CD14-positive monocyte (primary cell): ENCODE results near the gene SLC25A28. TPM values are rescaled to one million over a fixed set of nuclear protein-coding genes. Genes with fewer than 3 reads are reported as not detected.

Source experiments
- DNase-seq, 3 donors: peaks; one replicate each; pipeline ENCODE4 v3.0.0-alpha.2; 2011 to 2022
- H2AFZ ChIP-seq: 2 replicates; pipeline ENCODE4 v1.6.0; 2012; ENCODE audit warnings: mild to moderate bottlenecking, low read depth, low read length, inconsistent platforms; ENCODE audit not compliant: insufficient read depth, poor library complexity, severe bottlenecking
- H3K27ac ChIP-seq, 2 donors: 1 replicate in 1 of 2; 2 replicates in 1 of 2; pipeline ENCODE4 v1.5.1; 2012 to 2013; ENCODE audit warnings: low read length in 2 of 2, control low read depth in 1 of 2, inconsistent platforms in 1 of 2, low read depth in 1 of 2, mild to moderate bottlenecking in 1 of 2
- H3K27me3 ChIP-seq, 2 donors: one replicate each; pipeline versions ENCODE4 v1.6.0 to v1.6.1; 2011 to 2013; ENCODE audit warnings: low read length in 2 of 2; ENCODE audit not compliant: control insufficient read depth in 2 of 2, insufficient read depth in 2 of 2
- H3K36me3 ChIP-seq, 2 donors: replicated peaks in 1 of 2; 1 replicate in 1 of 2; 2 replicates in 1 of 2; pipeline versions ENCODE4 v1.5.1 to v1.6.1; 2012 to 2013; ENCODE audit warnings: low read length in 2 of 2, control low read depth in 1 of 2, inconsistent platforms in 1 of 2, mild to moderate bottlenecking in 1 of 2; ENCODE audit not compliant: insufficient read depth in 2 of 2, control insufficient read depth in 1 of 2
- H3K4me1 ChIP-seq, 2 donors: 1 replicate in 1 of 2; 2 replicates in 1 of 2; pipeline versions ENCODE4 v1.5.1 to v1.6.1; 2012 to 2013; ENCODE audit warnings: low read length in 2 of 2, control low read depth in 1 of 2, inconsistent platforms in 1 of 2, mild to moderate bottlenecking in 1 of 2, moderate library complexity in 1 of 2; ENCODE audit not compliant: insufficient read depth in 2 of 2, control insufficient read depth in 1 of 2
- H3K4me2 ChIP-seq: replicated peaks from 2 replicates; pipeline ENCODE3; 2012; ENCODE audit warnings: low read length, moderate library complexity, mild to moderate bottlenecking; ENCODE audit not compliant: poor library complexity, severe bottlenecking; ENCODE audit errors: extremely low read depth
- H3K4me3 ChIP-seq, 3 experiments: fragments of 200-600 bp in 1 of 3; sonication (generic) in 1 of 3; replicated peaks in 1 of 3; 1 replicate in 2 of 3; 2 replicates in 1 of 3; pipeline ENCODE4 v1.5.1; 2011 to 2013; ENCODE audit warnings: low read length in 3 of 3, mild to moderate bottlenecking in 3 of 3, control low read depth in 2 of 3, low read depth in 2 of 3, inconsistent platforms in 1 of 3, moderate library complexity in 1 of 3
- H3K79me2 ChIP-seq: 2 replicates; pipeline ENCODE4 v1.6.0; 2012; ENCODE audit warnings: mild to moderate bottlenecking, control low read depth, inconsistent platforms, low read length, moderate library complexity; ENCODE audit not compliant: insufficient read depth
- H3K9ac ChIP-seq: 2 replicates; pipeline ENCODE4 v1.6.0; 2017; ENCODE audit warnings: low read length, mild to moderate bottlenecking; ENCODE audit not compliant: insufficient read depth, poor library complexity, severe bottlenecking
- H3K9me3 ChIP-seq, 2 donors: replicated peaks in 1 of 2; 1 replicate in 1 of 2; 2 replicates in 1 of 2; pipeline versions ENCODE4 v1.5.1 to v1.6.1; 2012 to 2013; ENCODE audit warnings: low read length in 2 of 2, control low read depth in 1 of 2; ENCODE audit not compliant: control insufficient read depth in 1 of 2, insufficient read depth in 1 of 2
- H4K20me1 ChIP-seq: 2 replicates; pipeline ENCODE4 v1.6.0; 2012; ENCODE audit warnings: mild to moderate bottlenecking, low read length, control low read depth, moderate library complexity; ENCODE audit not compliant: insufficient read depth
- H3K27ac Mint-ChIP-seq, 7 donors: one replicate each; pipeline ENCODE4 v1.8.0; 2020; ENCODE audit warnings: mild to moderate bottlenecking in 7 of 7, mixed read lengths in 7 of 7, moderate library complexity in 6 of 7, inconsistent platforms in 2 of 7
- H3K27me3 Mint-ChIP-seq, 3 donors: one replicate each; pipeline ENCODE4 v1.8.0; 2021 to 2022; ENCODE audit warnings: low read depth in 3 of 3, mild to moderate bottlenecking in 3 of 3, mixed read lengths in 3 of 3, moderate library complexity in 3 of 3, inconsistent platforms in 1 of 3
- H3K36me3 Mint-ChIP-seq, 2 donors: one replicate each; pipeline ENCODE4 v1.8.0; 2020; ENCODE audit warnings: mixed read lengths in 2 of 2, inconsistent platforms in 1 of 2, mild to moderate bottlenecking in 1 of 2
- H3K4me1 Mint-ChIP-seq: one replicate; pipeline ENCODE4 v1.8.0; 2020; ENCODE audit warnings: mild to moderate bottlenecking, mixed read lengths
- H3K4me3 Mint-ChIP-seq, 2 donors: one replicate each; pipeline ENCODE4 v1.8.0; 2020; ENCODE audit warnings: mild to moderate bottlenecking in 2 of 2, mixed read lengths in 2 of 2, moderate library complexity in 1 of 2
- H3K9me3 Mint-ChIP-seq, 7 donors: one replicate each; pipeline ENCODE4 v1.8.0; 2020 to 2022; ENCODE audit warnings: mixed read lengths in 7 of 7, mild to moderate bottlenecking in 6 of 7, moderate library complexity in 6 of 7, inconsistent platforms in 2 of 7
- WGBS: methylation state at CpG from one replicate; pipeline ENCODE4 v1.1.5; 2013; ENCODE audit warnings: missing lambda C conversion rate; ENCODE audit not compliant: insufficient coverage; 5-methylcytosine and 5-hydroxymethylcytosine counted together
- intact Hi-C, 2 donors: fragments of 100-400 bp; cut with micrococcal nuclease; formaldehyde crosslinking; loops; one replicate each; pipeline versions ENCODE4 v1.15.0 to v1.15.1; 2023
- polyA plus RNA-seq, 3 donors: library from polyadenylated mRNA; depleted of rRNA in 1 of 3; unstranded in 2 of 3; stranded (reverse) in 1 of 3; fragments of 300-500 nt in 2 of 3; fragments of >200 nt in 1 of 3; fragmentation: Illumina TruSeq in 2 of 3; gene quantifications; 1 replicate in 2 of 3; 2 replicates in 1 of 3; pipeline ENCODE4 v1.2.3, GENCODE V29; 2012 to 2021
- TF ChIP-seq, protein P1 (sequence below): fragments of 200-600 bp; IDR thresholded peaks from one replicate; pipeline ENCODE4 v1.8.0; 2022; ENCODE audit warnings: antibody characterized with exemption, mild to moderate bottlenecking

SLC25A28 gene
- polyA plus RNA-seq, 3 donors: 15.4 to 147 (median 15.5) TPM

DNA sequence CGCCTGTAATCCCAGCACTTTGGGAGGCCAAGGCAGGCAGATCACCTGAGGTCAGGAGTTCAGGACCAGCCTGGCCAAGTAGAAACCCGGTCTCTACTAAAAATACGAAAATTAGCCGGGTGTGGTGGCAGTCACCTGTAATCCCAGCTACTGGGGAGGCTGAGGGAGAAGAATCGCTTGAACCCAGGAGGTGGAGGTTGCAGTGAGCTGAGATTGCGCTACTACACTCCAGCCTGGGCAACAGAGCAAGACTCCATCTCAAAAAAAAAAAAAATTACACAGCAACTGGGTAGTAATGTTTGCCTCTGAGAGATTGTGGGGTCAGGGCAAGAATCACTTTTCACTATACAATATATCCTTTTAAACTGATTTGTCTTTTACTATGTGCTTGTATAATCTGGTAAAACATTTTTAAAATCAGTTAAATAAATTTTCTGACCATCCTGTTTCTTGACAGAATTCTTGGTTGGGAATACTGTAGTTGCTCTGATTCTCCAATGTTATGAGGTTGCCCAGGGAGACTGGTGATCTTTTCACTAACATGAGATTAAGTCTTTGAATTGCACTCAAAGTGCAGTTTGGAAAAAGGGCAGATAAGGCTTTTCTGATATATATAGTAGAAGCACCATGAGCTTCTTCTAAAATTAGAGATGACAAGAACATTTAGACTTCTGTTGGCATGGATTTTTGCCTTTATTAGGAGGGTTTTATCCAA, 40.6 kb upstream of the SLC25A28 start:
- Mint-ChIP-seq H3K4me1 (peaks cover 48% of the 10 kb centered on the region), H3K27me3 (peaks cover 0 to 5% (median 0%) of the 10 kb centered on the region in 3 donors), H3K9me3 (no peaks in the 10 kb centered on the region), H3K27ac (no peak overlapping the region), H3K4me3 (no peak overlapping the region), H3K36me3 (peaks cover 22 to 25% of the 10 kb centered on the region in 2 donors)
- H3K9ac ChIP-seq: no peak overlapping the region
- DNase-seq: no peak
- H3K4me3 ChIP-seq: no peak overlapping the region
- 99% methylated on average over 4 of the region's 6 CpGs for WGBS
- peaks cover 16% of the 10 kb centered on the region for H3K79me2 ChIP-seq
- no peaks in the 10 kb centered on the region for H4K20me1 ChIP-seq
- peaks cover 0 to 26% of the 10 kb centered on the region in 2 donors for H3K36me3 ChIP-seq
- TF ChIP-seq, protein P1, sequence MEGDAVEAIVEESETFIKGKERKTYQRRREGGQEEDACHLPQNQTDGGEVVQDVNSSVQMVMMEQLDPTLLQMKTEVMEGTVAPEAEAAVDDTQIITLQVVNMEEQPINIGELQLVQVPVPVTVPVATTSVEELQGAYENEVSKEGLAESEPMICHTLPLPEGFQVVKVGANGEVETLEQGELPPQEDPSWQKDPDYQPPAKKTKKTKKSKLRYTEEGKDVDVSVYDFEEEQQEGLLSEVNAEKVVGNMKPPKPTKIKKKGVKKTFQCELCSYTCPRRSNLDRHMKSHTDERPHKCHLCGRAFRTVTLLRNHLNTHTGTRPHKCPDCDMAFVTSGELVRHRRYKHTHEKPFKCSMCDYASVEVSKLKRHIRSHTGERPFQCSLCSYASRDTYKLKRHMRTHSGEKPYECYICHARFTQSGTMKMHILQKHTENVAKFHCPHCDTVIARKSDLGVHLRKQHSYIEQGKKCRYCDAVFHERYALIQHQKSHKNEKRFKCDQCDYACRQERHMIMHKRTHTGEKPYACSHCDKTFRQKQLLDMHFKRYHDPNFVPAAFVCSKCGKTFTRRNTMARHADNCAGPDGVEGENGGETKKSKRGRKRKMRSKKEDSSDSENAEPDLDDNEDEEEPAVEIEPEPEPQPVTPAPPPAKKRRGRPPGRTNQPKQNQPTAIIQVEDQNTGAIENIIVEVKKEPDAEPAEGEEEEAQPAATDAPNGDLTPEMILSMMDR: no peak
- no peaks in the 10 kb centered on the region for H3K27me3 ChIP-seq
- H2AFZ ChIP-seq: no peak overlapping the region
- H3K4me1 ChIP-seq: peaks cover 36 to 43% of the 10 kb centered on the region in 2 donors
- no peaks in the 10 kb centered on the region for H3K9me3 ChIP-seq
- H3K4me2 ChIP-seq: no peak overlapping the region
- H3K27ac ChIP-seq: no peak overlapping the region
- intact Hi-C loops: no loop called here

DNA sequence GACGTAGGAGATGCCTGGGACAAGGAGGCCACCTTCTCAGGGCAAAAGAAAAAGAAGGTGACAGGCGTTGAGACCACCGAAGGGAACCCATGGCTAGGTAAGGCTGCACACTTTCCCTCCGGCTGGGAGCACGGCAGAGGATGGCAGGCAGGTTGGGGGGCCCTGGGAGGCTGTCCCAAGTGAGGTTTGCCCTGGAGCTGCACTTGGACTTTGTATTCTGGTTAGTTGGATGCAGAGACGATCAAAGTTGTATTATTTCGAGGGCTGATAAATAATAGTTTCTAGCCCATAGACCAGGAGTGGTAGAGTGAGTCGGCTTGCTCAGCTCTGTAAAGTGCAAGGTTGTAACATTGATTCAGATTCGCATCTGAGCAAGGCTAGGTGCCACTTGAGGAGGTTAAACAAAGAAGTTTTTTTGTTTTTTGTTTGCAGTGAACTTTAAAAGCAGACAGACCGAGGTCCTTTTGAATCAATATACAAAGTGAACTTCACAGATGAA, 39.7 kb upstream of the SLC25A28 start:
- H3K27me3 Mint-ChIP-seq: peaks cover 0 to 5% (median 0%) of the 10 kb centered on the region in 3 donors
- Histone ChIP-seq H3K27ac (peak overlapping the region; percentile 41 to 78), H2AFZ (peak overlapping the region; percentile 95), H3K9me3 (no peaks in the 10 kb centered on the region), H4K20me1 (no peaks in the 10 kb centered on the region), H3K4me1 (peaks cover 45 to 52% of the 10 kb centered on the region in 2 donors), H3K9ac (peak overlapping the region; percentile 81), H3K36me3 (peaks cover 0 to 17% of the 10 kb centered on the region in 2 donors), H3K27me3 (no peaks in the 10 kb centered on the region), H3K4me2 (peak overlapping the region; percentile 81), H3K79me2 (peaks cover 16% of the 10 kb centered on the region), H3K4me3 (peak overlapping the region; percentile 80 to 96 (median 90))
- TF ChIP-seq, protein P1: no peak
- peak overlapping the region; percentile 86 to 95 for H3K4me3 Mint-ChIP-seq
- peaks cover 15 to 16% of the 10 kb centered on the region in 2 donors for H3K36me3 Mint-ChIP-seq
- H3K27ac Mint-ChIP-seq: peak overlapping the region; percentile 60 to 95 (median 88)
- intact Hi-C loops: loop anchor here (2.0 to 5.0 kb wide), 2 partner anchors 38 to 39 kb away; partner anchors contain the start of gene SLC25A28 (in 2 of the 2)
- H3K9me3 Mint-ChIP-seq: no peaks in the 10 kb centered on the region
- 9% methylated on average over 9 of the region's 10 CpGs for WGBS
- H3K4me1 Mint-ChIP-seq: peaks cover 55% of the 10 kb centered on the region
- DNase-seq: no peak
